Suprapubic skin (tissue), 3 donors: ENCODE data around the gene NBPF6.
"Not testable (repeated sequence)": the region's sequence is repeated elsewhere in the genome, so short reads cannot be mapped to it uniquely, and the experiment has no call there.

Experiments
- CTCF ChIP-seq, 2 donors: fragments of 200-600 bp in 1 of 2; fragments of 450-650 bp in 1 of 2; sonication (generic) in 1 of 2; IDR thresholded peaks; one replicate each; pipeline ENCODE4 v1.5.1; 2016 to 2019; ENCODE audit warnings: antibody characterized with exemption in 2 of 2, mild to moderate bottlenecking in 1 of 2, moderate library complexity in 1 of 2
- POLR2A ChIP-seq, 2 donors: fragments of 450-650 bp; IDR thresholded peaks; one replicate each; pipeline ENCODE4 v1.6.1; 2017; ENCODE audit warnings: antibody characterized with exemption in 2 of 2, mild to moderate bottlenecking in 2 of 2, moderate library complexity in 2 of 2

- TF ChIP-seq POLR2A, CTCF (IDR thresholded peaks at IDR 0.05): not testable (repeated sequence)
These were observed 35.8 kb downstream of the NBPF6 start for GRCh38 chr1:108485990-108486389.
